SIG-M5 (cell line): ENCODE results near the gene HYI.
"Not testable (repeated sequence)": the region's sequence is repeated elsewhere in the genome, so short reads cannot be mapped to it uniquely, and the experiment has no call there.

ENCODE experiments used
- DNase-seq: peaks from one replicate; lab custom pipeline; 2025; lab: John Stamatoyannopoulos, UW

The HYI gene

GRCh38 chr1:43453442-43454269 is at the start of gene HYI:
HYI (minus strand) TSS chr1:43453931; CDS start chr1:43453793, 138 bp downstream.
- no peak for DNase-seq

- DNase-seq: not testable (repeated sequence)
Observed at GRCh38 chr1:43501806-43502205, 48.1 kb upstream of the HYI start.

- DNase-seq: no peak
Observed at GRCh38 chr1:43499898-43500297, 46.2 kb upstream of the HYI start.

- DNase-seq: no peak
Observed at GRCh38 chr1:43495204-43495603, 41.5 kb upstream of the HYI start.

- DNase-seq: no peak
Observed at GRCh38 chr1:43493661-43494450, 40.1 kb upstream of the HYI start.

- no peak for DNase-seq
Observed at GRCh38 chr1:43492826-43493225, 39.1 kb upstream of the HYI start.

- DNase-seq: no peak
Observed at GRCh38 chr1:43491061-43491460, 37.3 kb upstream of the HYI start.

- DNase-seq: no peak
Observed at GRCh38 chr1:43488165-43488564, 34.4 kb upstream of the HYI start.

GRCh38 chr1:43484367-43484766 is 30.6 kb upstream of the HYI start:
- DNase-seq: no peak

- no peak for DNase-seq
Observed at GRCh38 chr1:43482215-43482614, 28.5 kb upstream of the HYI start.

- DNase-seq: no peak
Observed at GRCh38 chr1:43481491-43481890, 27.8 kb upstream of the HYI start.

GRCh38 chr1:43479414-43479813 is 25.7 kb upstream of the HYI start:
- no peak for DNase-seq

GRCh38 chr1:43477716-43478115 is 24.0 kb upstream of the HYI start:
- no peak for DNase-seq

GRCh38 chr1:43475611-43476401 is 22.1 kb upstream of the HYI start:
- DNase-seq: not testable (repeated sequence)

- DNase-seq: no peak
Observed at GRCh38 chr1:43473463-43473862, 19.7 kb upstream of the HYI start.

GRCh38 chr1:43472463-43473151 is 18.9 kb upstream of the HYI start:
- not testable (repeated sequence) for DNase-seq

- no peak for DNase-seq
Observed at GRCh38 chr1:43472087-43472462, 18.3 kb upstream of the HYI start.

GRCh38 chr1:43469932-43470331 is 16.2 kb upstream of the HYI start:
- DNase-seq: no peak

- no peak for DNase-seq
Observed at GRCh38 chr1:43468414-43468813, 14.7 kb upstream of the HYI start.

GRCh38 chr1:43466403-43466802 is 12.7 kb upstream of the HYI start:
- no peak for DNase-seq

- no peak for DNase-seq
Observed at GRCh38 chr1:43465505-43466067, 11.9 kb upstream of the HYI start.
